ENCODE measurements around the gene ARHGAP8.

The ARHGAP8 gene

DNA sequence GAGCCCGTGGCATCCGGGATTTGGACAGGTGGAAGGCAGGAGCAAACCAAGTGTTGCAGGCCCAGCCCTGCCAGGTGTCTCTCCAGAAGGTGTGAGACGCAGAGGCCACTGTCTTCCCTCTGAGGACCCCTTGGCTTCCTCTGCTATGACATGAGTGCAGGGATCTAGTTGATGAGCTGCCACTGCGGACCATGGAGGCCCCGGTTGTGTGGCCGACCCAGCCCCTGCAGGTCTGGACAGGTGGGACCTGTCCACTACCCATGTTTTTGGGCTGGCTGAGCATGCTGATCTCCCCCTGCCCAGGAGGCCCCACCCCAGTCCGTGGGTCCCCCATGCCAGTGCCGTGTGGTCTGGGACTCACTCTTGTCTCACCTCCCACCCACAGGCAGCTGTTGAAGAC, 27.5 kb upstream of the ARHGAP8 start:
- in situ Hi-C loops (cut with MboI; ENCODE audit: low sequenced_read_pairs): no loop called here

GRCh38 chr22:44726439-44726838, 25.9 kb upstream of the ARHGAP8 start:
- in situ Hi-C loops (cut with MboI; ENCODE audit: low sequenced_read_pairs): no loop called here

GRCh38 chr22:44727148-44727547, 25.2 kb upstream of the ARHGAP8 start:
- in situ Hi-C loops (cut with MboI; ENCODE audit: low sequenced_read_pairs): no loop called here

DNA sequence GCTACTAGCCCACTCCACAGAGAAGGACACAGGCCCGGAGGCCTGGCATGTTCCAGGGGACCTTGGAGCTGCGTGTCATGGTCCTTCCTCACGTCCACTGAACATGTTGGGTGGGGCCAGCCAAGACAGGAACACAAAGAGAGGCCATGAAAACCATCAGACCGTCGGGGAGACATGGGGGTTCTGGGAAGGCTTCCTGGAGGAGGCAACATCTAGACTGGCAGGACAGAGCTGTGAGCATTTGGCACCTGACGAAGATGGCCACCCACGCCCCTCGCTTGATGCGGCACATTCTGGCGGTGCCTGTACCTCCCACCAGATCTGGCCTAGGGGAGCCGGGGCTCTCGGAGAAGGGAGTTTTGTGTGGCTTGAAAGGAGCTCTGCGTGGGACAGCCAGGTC, 24.7 kb upstream of the ARHGAP8 start:
- in situ Hi-C loops (cut with MboI; ENCODE audit: low sequenced_read_pairs): no loop called here

DNA sequence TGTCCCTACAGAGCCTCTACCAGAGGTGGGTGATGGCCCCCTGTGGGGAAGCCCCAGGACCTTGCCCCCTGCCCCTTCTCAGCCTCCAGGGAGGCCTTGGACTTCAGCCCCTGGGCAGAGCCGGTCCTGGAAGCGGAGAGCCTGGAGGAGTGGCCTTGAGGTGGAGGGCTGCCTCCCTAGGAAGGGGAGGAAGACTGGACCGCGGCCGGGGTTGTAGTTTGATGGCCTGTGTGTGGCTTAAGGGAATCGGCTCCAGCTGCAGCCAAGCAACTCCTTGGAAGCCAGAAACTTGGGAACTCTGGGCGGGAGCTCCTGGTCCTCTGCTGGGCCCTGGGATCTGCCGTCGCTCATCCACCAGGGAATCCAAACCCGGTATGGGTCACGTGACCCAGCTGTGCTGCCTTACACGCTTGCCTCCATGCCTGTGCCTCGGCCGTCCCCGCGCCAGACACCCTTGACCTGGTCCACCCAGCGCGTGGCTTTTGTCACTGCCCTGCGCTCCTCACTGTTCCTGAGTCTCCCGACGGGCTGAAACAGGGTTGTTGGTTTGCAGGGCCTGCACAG, 23.5 kb upstream of the ARHGAP8 start:
- in situ Hi-C loops (cut with MboI; ENCODE audit: low sequenced_read_pairs): no loop called here

DNA sequence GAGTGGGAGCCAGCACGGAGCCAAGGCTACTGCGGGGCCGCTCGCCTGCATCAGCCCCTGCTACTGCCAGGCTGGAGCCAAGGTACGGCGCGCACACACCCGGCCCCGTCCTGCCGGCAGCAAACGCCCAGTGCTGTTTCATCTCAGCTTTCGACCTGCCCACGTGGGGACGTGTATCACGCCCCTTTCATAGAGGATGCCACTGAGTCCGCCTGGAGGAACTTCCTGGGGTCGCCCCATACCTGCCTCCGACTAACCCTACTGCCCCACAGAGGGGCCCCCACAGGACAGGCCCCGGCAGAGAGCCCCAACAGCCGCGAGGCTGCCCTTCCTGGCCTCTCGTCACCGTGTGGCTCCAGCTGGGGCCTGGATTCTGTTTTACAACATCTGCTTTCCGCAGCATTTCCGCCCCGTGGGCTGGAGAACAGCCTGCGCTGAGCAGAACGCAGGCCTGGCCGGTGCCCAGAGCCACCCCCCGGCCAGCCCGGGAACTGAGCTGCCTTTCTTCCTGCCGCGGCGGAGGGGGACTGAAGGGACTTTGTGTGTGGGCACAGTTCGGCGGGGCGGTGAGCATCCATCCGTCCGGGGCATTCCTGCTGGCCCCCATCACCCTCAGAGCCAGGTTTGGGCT, 22.9 kb upstream of the ARHGAP8 start:
- in situ Hi-C loops (cut with MboI; ENCODE audit: low sequenced_read_pairs): no loop called here

GRCh38 chr22:44730022-44730393, 22.4 kb upstream of the ARHGAP8 start:
- in situ Hi-C loops (cut with MboI; ENCODE audit: low sequenced_read_pairs): no loop called here

DNA sequence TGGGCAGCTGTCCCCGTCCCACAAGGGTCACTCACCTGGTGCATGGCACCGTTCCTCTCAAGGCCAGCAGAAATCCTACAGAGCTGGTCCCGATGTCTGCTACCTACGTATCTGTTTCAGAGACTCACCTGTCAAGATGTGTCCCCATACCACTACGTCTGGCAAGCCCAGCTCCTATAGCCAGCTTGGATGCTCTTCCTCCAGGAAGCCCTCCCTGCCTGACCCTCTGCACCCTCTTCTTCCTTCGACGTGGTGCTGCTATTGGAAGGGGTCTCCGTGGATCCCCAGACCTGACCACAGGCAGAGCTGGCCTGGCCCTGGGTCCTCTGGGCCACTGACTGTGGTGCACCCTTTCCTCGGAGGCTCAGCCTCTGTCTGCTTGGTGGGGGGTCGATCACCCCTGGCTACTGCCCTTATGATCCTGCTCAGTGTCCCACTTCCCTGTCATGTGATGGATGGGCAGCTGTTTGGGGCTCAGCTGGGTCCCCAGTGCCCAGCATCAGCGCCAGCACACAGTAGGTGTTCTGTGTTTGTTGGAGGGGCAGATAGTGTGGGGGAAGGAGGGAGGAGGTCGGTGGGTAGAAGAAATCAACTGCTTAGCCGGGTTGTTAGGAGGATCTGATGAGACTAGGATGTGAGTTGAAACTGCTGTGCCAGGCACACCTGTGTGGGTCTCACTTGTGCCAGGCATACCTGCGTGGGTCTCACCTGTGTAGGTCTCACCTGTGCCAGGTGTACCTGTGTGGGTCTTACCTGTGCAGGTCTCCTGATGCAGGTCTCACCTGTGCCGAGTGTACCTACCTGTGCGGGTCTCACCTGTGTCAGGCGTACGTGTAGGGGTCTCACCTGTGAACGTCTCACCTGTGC, 21.7 kb upstream of the ARHGAP8 start:
- in situ Hi-C loops (cut with MboI; ENCODE audit: low sequenced_read_pairs): no loop called here

- in situ Hi-C loops (cut with MboI; ENCODE audit: low sequenced_read_pairs): no loop called here
Measured at GRCh38 chr22:44731357-44731970, 20.9 kb upstream of the ARHGAP8 start.

- in situ Hi-C loops (cut with MboI; ENCODE audit: low sequenced_read_pairs): no loop called here
Measured at GRCh38 chr22:44732017-44732561, 20.3 kb upstream of the ARHGAP8 start.

DNA sequence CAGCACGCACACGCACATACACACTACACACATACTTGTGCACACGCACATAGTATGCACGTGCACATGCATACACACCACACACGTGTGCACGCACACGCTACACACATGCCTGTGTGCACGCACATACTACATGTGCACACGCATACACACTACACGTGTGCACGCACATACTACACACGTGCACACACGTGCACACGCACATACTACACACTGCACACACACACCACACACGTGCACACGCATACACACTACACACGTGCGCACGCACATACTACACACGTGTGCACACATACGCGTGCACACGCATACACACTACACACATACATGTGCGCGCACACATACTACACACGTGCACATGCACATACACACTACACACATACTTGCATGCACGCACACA, 19.7 kb upstream of the ARHGAP8 start:
- in situ Hi-C loops (cut with MboI; ENCODE audit: low sequenced_read_pairs): no loop called here

DNA sequence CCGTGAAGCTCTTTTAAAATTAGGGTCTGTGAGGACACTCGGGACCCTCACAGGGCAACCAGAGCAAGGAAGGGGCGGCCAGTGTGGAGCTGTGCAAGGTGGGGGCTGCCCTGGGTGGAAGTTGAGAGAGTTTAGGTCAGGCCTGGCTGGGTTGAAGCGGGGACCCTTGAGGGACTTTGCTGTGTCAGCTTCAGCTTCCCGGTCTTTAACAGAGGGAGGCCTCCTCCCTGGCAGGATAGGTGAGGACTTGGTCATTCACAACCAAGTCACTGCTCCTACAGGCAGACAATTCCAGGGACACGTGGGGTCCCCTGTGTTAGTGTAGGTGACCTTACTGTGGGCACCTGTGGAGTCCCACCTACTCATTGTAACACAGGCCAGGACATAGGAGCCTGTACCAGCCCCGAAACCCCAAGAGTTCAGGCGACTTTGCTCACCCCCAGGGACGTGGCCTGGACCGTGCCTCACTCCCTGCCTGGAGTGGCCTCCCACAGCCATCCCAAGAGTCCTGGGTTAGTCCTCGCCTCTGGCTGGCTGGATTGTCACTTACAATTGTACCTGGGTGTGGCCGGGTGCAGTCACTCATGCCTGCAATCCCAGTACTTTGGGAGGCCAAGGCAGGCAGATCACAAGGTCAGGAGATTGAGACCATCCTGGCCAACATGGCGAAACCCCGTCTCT, 18.8 kb upstream of the ARHGAP8 start:
- in situ Hi-C loops (cut with MboI; ENCODE audit: low sequenced_read_pairs): no loop called here

DNA sequence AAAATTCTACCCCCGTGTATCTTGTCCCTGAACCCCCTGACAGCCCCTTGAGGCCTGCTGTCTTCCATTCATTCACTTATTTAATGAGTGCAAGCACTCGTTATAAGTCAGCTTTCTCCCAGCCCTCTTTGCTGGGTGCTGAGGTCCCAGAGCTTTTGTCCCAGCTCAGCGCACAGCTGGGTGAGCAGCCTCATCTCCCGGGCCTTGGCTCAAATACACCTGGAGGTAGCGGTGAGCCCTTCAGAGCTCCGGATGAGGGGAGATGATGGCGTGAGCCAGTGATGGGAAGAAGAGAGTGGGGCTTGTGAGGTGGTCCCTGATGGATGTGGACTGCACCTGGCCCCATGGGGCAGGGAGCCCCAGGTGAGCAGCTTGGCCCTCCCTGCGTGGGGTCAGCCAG, 18.1 kb upstream of the ARHGAP8 start:
- in situ Hi-C loops (cut with MboI; ENCODE audit: low sequenced_read_pairs): no loop called here

DNA sequence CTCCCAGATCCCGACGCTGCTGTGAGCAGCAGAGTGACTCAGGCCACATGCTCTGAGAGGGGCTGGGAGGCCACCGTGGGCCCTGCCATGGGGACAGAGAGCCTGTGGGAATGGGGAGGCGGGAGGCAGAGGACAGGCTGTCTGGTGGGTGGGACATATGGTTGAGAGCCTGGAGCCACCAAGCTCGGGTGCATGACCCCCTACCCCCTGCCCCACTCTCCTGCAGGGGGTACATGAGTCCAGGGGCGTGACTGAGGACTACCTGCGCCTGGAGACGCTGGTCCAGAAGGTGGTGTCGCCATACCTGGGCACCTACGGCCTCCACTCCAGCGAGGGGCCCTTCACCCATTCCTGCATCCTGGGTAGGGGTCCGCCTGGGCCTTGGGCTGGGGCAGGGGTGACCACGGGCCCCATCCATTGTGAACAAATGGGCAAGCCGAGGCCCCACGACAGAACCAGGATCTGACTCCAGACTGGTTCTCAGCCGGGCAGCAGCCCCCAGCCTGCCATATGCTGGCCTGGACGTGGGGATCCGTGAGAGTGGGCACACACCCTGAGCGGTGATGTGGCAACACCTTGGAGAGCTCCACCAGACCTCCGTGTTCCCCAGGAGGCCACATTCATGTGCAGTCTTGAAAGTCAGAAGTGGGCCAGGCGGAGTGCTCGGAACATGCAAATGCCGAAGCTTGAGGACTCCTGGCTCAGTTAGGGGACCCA, 17.4 kb upstream of the ARHGAP8 start:
- in situ Hi-C loops (cut with MboI; ENCODE audit: low sequenced_read_pairs): no loop called here

DNA sequence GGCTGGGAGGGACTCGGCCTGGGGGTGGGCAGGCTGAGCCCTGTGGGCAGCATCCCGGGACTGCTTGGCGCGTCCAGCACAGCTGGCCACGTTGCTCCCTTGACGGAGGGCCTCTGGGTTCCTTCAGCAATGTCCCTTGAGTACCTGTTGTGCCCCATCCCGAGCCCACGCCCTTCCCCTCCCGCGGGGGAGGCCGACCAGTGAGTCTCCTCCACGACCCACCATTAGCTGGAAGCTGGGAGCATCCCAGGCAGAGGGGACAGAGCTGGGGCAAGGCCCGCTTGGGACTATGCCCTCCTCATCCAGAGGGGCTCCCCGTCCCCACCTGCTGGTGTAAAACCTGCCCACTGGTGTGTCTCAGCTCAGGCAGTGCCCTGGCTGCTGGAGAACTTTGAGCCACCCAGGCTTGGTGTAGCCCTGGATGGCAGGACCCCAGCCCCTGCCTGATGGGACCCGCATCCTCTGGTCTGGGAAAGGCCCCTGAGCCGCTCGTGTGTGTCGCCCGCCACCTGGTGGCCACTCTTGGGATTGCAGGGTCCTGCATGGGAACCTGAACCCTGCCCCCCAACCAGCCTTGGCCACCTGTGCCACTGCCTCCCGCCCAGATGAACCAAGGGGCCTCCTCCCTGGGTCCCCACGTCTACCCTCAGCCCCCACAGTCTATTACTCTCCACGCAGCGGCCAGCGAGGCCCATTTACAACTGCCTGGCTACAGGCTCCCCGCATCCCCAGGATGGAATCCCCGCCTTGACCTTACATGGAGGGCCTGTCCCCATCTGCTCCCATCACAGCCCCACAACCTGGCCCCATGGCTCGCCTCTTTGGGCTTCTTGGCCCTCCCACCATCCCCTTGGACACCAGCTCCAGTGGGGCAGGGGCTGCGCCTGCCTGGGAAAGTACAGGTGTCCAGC, 16.6 kb upstream of the ARHGAP8 start:
- in situ Hi-C loops (cut with MboI; ENCODE audit: low sequenced_read_pairs): no loop called here

- in situ Hi-C loops (cut with MboI; ENCODE audit: low sequenced_read_pairs): no loop called here
Measured at GRCh38 chr22:44736581-44737405, 15.6 kb upstream of the ARHGAP8 start.

- in situ Hi-C loops (cut with MboI; ENCODE audit: low sequenced_read_pairs): no loop called here
Measured at GRCh38 chr22:44737406-44738346, 14.7 kb upstream of the ARHGAP8 start.
